PC-3 (cell line): ENCODE data around the gene DDX19B. TPM values are rescaled to one million over a fixed set of nuclear protein-coding genes. Genes with fewer than 3 reads are reported as not detected.

Source experiments
- ATAC-seq: fragments of 200-7000 bp; cut with Tn5 transposase; 2 replicates; pipeline ENCODE4 v1.9.1; 2020; ENCODE audit warnings: mild to moderate bottlenecking, moderate library complexity
- BruUV-seq: library from RNA; stranded (reverse); fragments of 400-500 nt; replicated peaks from 2 replicates; lab custom pipeline; 2021; lab: Mats Ljungman, UMichigan
- CTCF ChIA-PET: fragments of 300-600 bp; sonication (Branson Sonifier 250); formaldehyde crosslinking; loops from one replicate; lab custom pipeline; 2022; ENCODE audit warnings: antibody characterized with exemption; lab: Charles Lee
- POLR2A ChIA-PET: fragments of 300-600 bp; sonication (Branson Sonifier 250); formaldehyde crosslinking; loops from one replicate; lab custom pipeline; 2022; ENCODE audit warnings: antibody characterized with exemption; ENCODE audit not compliant: unreplicated experiment; lab: Charles Lee
- DNase-seq: peaks from one replicate; pipeline ENCODE4 v3.0.0-alpha.2; 2015
- H2AFZ ChIP-seq: fragments of 300-600 bp; sonication (generic); 2 replicates; pipeline ENCODE4 v1.6.0; 2016; ENCODE audit warnings: antibody characterized with exemption, low read length
- H3F3A ChIP-seq: fragments of 300-600 bp; sonication (generic); one replicate; pipeline ENCODE4 v1.6.0; 2017; ENCODE audit warnings: antibody characterized with exemption, low read length, control low read depth, mild to moderate bottlenecking; ENCODE audit not compliant: unreplicated experiment
- H3K27ac ChIP-seq: fragments of 300-600 bp; sonication (generic); 2 replicates; pipeline ENCODE4 v1.5.1; 2016; ENCODE audit warnings: mild to moderate bottlenecking, low read length
- H3K27me3 ChIP-seq: fragments of 300-600 bp; sonication (generic); 2 replicates; pipeline ENCODE4 v1.6.1; 2016; ENCODE audit warnings: low read length, mixed read lengths
- H3K36me3 ChIP-seq: fragments of 300-600 bp; sonication (generic); 2 replicates; pipeline ENCODE4 v1.6.1; 2016; ENCODE audit warnings: low read depth, mixed run types, low read length, mixed read lengths
- H3K4me1 ChIP-seq: fragments of 300-600 bp; sonication (generic); 2 replicates; pipeline ENCODE4 v1.5.1; 2016; ENCODE audit warnings: low read length; ENCODE audit not compliant: insufficient read depth
- H3K4me2 ChIP-seq: fragments of 300-600 bp; sonication (generic); 2 replicates; pipeline ENCODE4 v1.6.0; 2016; ENCODE audit warnings: low read length
- H3K4me3 ChIP-seq: fragments of 300-600 bp; sonication (generic); 2 replicates; pipeline ENCODE4 v1.5.1; 2016; ENCODE audit warnings: mild to moderate bottlenecking, low read length, mixed read lengths
- H3K79me2 ChIP-seq: fragments of 300-600 bp; sonication (generic); 2 replicates; pipeline ENCODE4 v1.6.1; 2017; ENCODE audit warnings: low read length, mixed read lengths
- H3K9ac ChIP-seq: fragments of 300-600 bp; sonication (generic); 2 replicates; pipeline ENCODE4 v1.6.0; 2016; ENCODE audit warnings: mild to moderate bottlenecking, low read length
- H3K9me2 ChIP-seq: fragments of 300-600 bp; sonication (generic); replicated peaks from 2 replicates; pipeline ENCODE4 v1.6.1; 2016; ENCODE audit warnings: mixed run types, low read length, mixed read lengths
- H3K9me3 ChIP-seq: fragments of 300-600 bp; sonication (generic); 2 replicates; pipeline ENCODE4 v1.6.1; 2016; ENCODE audit warnings: low read length, mixed read lengths
- H4K20me1 ChIP-seq: fragments of 300-600 bp; sonication (generic); 2 replicates; pipeline ENCODE4 v1.6.1; 2016; ENCODE audit warnings: low read length, mixed read lengths
- EZH2 ChIP-seq: fragments of 300-600 bp; sonication (generic); IDR thresholded peaks from one replicate; pipeline ENCODE4 v1.6.1; 2017; ENCODE audit warnings: antibody characterized with exemption, mild to moderate bottlenecking, low read length; ENCODE audit not compliant: unreplicated experiment
- EZH2phosphoT487 ChIP-seq: fragments of 300-600 bp; sonication (generic); IDR thresholded peaks from 2 replicates; pipeline ENCODE4 v1.6.1; 2018; ENCODE audit warnings: mild to moderate bottlenecking, antibody characterized with exemption, low read length, borderline replicate concordance
- intact Hi-C: fragments of 100-400 bp; cut with micrococcal nuclease; formaldehyde crosslinking; loops from 2 replicates; pipeline ENCODE4 v1.9.0; 2023
- total RNA-seq: library from RNA; depleted of rRNA; stranded (reverse); fragments of >200 nt; gene quantifications from 2 replicates; pipeline ENCODE4 v1.2.3, GENCODE V29; 2014
- TF ChIP-seq, protein P1 (sequence below): fragments of 300-600 bp; sonication (generic); conservative IDR thresholded peaks from 2 replicates; pipeline ENCODE4 v1.5.1; 2017; ENCODE audit warnings: antibody characterized with exemption, low read depth, mild to moderate bottlenecking, low read length

Gene DDX19B
- total RNA-seq, 1 experiment from 2014 or later: 21.5 TPM

DNA sequence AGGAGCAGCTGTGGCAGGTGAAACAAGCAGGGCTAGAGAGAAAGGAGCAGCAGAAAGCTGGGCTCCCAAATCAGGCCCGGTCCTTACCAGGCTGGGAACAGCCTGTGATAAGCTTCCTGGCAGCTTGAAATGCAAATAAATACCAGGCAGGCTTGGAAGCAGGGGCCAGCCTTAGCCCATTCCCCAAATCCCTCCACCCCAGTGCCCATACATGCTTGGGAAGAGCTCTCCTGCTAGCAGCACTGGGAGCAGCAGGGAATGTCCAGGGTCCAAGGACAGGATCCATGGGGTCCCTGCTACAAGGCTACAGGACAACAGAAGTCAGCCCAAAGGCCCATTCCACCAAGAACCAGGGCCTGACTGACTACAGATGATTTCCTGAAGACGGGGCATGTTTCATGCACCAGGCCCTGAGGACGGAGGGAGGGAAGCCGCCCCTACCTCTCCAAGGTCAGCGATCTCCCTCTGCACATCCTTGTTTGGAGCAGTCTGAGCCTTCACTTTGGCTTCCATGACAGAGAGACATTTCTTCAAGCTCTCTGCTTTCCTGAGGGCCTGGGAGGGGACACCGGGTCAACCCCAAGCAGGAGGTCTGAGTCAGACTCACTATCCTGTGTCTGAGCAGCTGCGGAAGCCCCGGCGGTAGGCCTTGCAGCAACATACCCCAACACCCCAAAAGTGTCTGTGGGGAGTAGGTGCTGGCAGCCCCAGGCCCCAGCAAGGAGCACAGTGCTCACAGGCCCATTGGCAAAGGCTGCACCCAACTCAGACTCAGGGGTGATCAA lies 44.6 kb upstream of the DDX19B start:
- no peak overlapping the region for H3K4me3 ChIP-seq
- peaks cover 18% of the 10 kb centered on the region for H3K79me2 ChIP-seq
- TF ChIP-seq EZH2phosphoT487: no peak
- TF ChIP-seq, protein P1, sequence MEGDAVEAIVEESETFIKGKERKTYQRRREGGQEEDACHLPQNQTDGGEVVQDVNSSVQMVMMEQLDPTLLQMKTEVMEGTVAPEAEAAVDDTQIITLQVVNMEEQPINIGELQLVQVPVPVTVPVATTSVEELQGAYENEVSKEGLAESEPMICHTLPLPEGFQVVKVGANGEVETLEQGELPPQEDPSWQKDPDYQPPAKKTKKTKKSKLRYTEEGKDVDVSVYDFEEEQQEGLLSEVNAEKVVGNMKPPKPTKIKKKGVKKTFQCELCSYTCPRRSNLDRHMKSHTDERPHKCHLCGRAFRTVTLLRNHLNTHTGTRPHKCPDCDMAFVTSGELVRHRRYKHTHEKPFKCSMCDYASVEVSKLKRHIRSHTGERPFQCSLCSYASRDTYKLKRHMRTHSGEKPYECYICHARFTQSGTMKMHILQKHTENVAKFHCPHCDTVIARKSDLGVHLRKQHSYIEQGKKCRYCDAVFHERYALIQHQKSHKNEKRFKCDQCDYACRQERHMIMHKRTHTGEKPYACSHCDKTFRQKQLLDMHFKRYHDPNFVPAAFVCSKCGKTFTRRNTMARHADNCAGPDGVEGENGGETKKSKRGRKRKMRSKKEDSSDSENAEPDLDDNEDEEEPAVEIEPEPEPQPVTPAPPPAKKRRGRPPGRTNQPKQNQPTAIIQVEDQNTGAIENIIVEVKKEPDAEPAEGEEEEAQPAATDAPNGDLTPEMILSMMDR: peak; percentile 23; the same call in 1 of the 2 replicates
- no peaks in the 10 kb centered on the region for H3F3A ChIP-seq
- no peak overlapping the region for H3K27ac ChIP-seq
- no peaks in the 10 kb centered on the region for H3K4me1 ChIP-seq
- H3K9me3 ChIP-seq: no peaks in the 10 kb centered on the region
- peaks cover 39% of the 10 kb centered on the region for H3K36me3 ChIP-seq
- no peak overlapping the region for H2AFZ ChIP-seq
- H3K27me3 ChIP-seq: no peaks in the 10 kb centered on the region
- no peak for DNase-seq
- H3K9ac ChIP-seq: no peak overlapping the region
- H3K9me2 ChIP-seq: no peaks in the 10 kb centered on the region
- ChIA-PET POLR2A (no interaction called here), CTCF (interaction anchor here (0.9 kb wide), 1 partner anchor 13 kb away, joined by 16 read pairs; no protein-coding TSS in a partner anchor)
- no TSS peak for BruUV-seq
- intact Hi-C loops: no loop called here
- H4K20me1 ChIP-seq: peaks cover 4% of the 10 kb centered on the region; the same call in 1 of the 2 replicates
- no peak for ATAC-seq
- no peak overlapping the region for H3K4me2 ChIP-seq

DNA sequence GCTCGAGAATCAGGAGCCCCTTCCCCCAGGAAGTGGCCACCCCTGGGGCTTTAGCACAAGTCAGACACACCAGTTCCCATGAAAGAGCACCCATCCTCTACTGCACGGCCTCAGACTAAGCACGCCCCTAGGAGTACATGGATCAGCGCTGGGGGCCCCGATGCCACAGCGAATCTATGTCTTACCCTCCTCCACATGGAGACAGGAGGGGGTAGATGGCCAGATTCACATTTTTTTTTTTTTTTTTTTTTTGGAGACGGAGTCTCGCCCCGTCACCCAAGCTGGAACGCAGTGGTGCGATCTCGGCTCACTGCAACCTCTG lies 44.1 kb upstream of the DDX19B start:
- Histone ChIP-seq H3K9me3 (no peaks in the 10 kb centered on the region), H3K4me1 (no peaks in the 10 kb centered on the region), H3K4me3 (no peak overlapping the region), H3K27me3 (no peaks in the 10 kb centered on the region), H3K36me3 (peaks cover 40% of the 10 kb centered on the region), H3K79me2 (peaks cover 13% of the 10 kb centered on the region), H2AFZ (no peak overlapping the region), H3K9me2 (no peaks in the 10 kb centered on the region), H3K9ac (no peak overlapping the region), H3F3A (no peaks in the 10 kb centered on the region), H3K27ac (no peak overlapping the region), H4K20me1 (no peaks in the 10 kb centered on the region), H3K4me2 (no peak overlapping the region)
- intact Hi-C loops: no loop called here
- no peak for TF ChIP-seq EZH2
- TF ChIP-seq, protein P1: no peak
- TF ChIP-seq EZH2phosphoT487: no peak
- ATAC-seq (no peak), DNase-seq (no peak)
- ChIA-PET POLR2A (no interaction called here), CTCF (interaction anchor here (0.7 to 0.9 kb wide), 2 partner anchors 13 to 30 kb away, joined by 7 to 16 read pairs; no protein-coding TSS in a partner anchor)
- no TSS peak for BruUV-seq

DNA sequence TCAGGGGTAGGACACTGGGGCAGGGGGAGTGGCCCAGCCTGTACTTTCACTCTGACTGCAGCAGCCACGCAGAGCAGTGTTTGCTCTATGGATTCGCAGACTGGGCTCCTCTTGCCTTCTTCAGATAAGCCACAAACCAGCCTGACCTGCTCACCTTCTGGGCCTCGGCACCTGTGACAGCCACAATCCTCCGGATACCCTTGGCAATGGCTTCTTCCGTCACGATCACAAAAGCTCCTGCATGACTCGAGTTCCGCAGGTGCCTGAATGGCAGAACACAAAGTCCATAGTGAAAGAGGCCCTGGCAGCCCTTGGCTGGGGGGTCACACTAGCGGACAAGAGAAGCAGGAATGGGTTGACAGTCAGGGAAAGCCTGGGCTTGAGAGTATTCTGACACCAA lies 43.4 kb upstream of the DDX19B start:
- Histone ChIP-seq H3K9me2 (no peaks in the 10 kb centered on the region), H3K4me2 (no peak overlapping the region), H2AFZ (no peak overlapping the region), H3F3A (no peaks in the 10 kb centered on the region), H3K36me3 (peaks cover 45% of the 10 kb centered on the region), H3K9ac (no peak overlapping the region), H3K4me1 (no peaks in the 10 kb centered on the region), H3K27ac (no peak overlapping the region), H3K79me2 (peaks cover 7% of the 10 kb centered on the region), H4K20me1 (no peaks in the 10 kb centered on the region), H3K27me3 (no peaks in the 10 kb centered on the region), H3K9me3 (no peaks in the 10 kb centered on the region), H3K4me3 (no peak overlapping the region)
- BruUV-seq: no TSS peak
- ChIA-PET CTCF (interaction anchor here (0.7 to 0.9 kb wide), 2 partner anchors 12 to 29 kb away, joined by 7 to 16 read pairs; no protein-coding TSS in a partner anchor), POLR2A (no interaction called here)
- DNase-seq (no peak), ATAC-seq (no peak)
- TF ChIP-seq EZH2 (no peak), EZH2phosphoT487 (no peak)
- TF ChIP-seq, protein P1: no peak
- intact Hi-C loops: no loop called here
